Heart right ventricle (tissue), 16 donors: Measurements from ENCODE around the gene SLC38A3. TPM values are rescaled to one million over a fixed set of nuclear protein-coding genes. Genes with fewer than 3 reads are reported as not detected.

Source experiments
- ATAC-seq, 8 donors: fragments of 200-7000 bp; cut with Tn5 transposase; one replicate each; pipeline ENCODE4 v1.9.1; 2020; ENCODE audit warnings: mild to moderate bottlenecking in 8 of 8, moderate library complexity in 8 of 8, moderate number of reproducible peaks in 1 of 8
- DNase-seq, 2 donors: peaks; one replicate each; pipeline ENCODE4 v3.0.0-alpha.2; 2020
- H3K27ac ChIP-seq, 10 donors: fragments of 200-600 bp; sonication (generic) in 2 of 10; one replicate each; pipeline versions ENCODE4 v1.5.0 to v1.8.0; 2020 to 2022; ENCODE audit warnings: mild to moderate bottlenecking in 3 of 10
- H3K27me3 ChIP-seq, 7 donors: fragments of 200-600 bp; one replicate each; pipeline ENCODE4 v1.8.0; 2021 to 2022; ENCODE audit warnings: mild to moderate bottlenecking in 2 of 7
- H3K36me3 ChIP-seq, 9 donors: fragments of 200-600 bp; sonication (generic) in 1 of 9; one replicate each; pipeline versions ENCODE4 v1.5.0 to v1.8.0; 2020 to 2022; ENCODE audit warnings: mild to moderate bottlenecking in 2 of 9
- H3K4me1 ChIP-seq, 9 donors: fragments of 200-600 bp; sonication (generic) in 1 of 9; one replicate each; pipeline versions ENCODE4 v1.5.0 to v1.8.0; 2020 to 2022; ENCODE audit warnings: mild to moderate bottlenecking in 4 of 9
- H3K4me3 ChIP-seq, 10 donors: fragments of 200-600 bp; sonication (generic) in 2 of 10; one replicate each; pipeline versions ENCODE4 v1.5.0 to v1.8.0; 2020 to 2022; ENCODE audit warnings: mild to moderate bottlenecking in 7 of 10, moderate library complexity in 2 of 10
- H3K9me3 ChIP-seq, 11 donors: fragments of 200-600 bp in 10 of 11; sonication (generic) in 2 of 11; one replicate each; pipeline versions ENCODE4 v1.5.0 to v1.8.0; 2013 to 2022; ENCODE audit warnings: mild to moderate bottlenecking in 2 of 11, control low read depth in 1 of 11, moderate library complexity in 1 of 11
- CTCF ChIP-seq, 9 donors: fragments of 200-600 bp; sonication (generic) in 2 of 9; IDR thresholded peaks; one replicate each; pipeline versions ENCODE4 v1.5.0 to v1.8.0; 2021 to 2022; ENCODE audit warnings: antibody characterized with exemption in 9 of 9, mild to moderate bottlenecking in 5 of 9, moderate library complexity in 1 of 9
- WGBS, 2 donors: extraction: QIAGEN DNeasy Blood & Tissue Kit; methylation state at CpG; one replicate each; pipeline ENCODE4 v1.1.7; 2013; ENCODE audit warnings: inconsistent platforms in 1 of 2; 5-methylcytosine and 5-hydroxymethylcytosine counted together
- intact Hi-C, 10 donors: fragments of 100-400 bp; cut with DNase I; formaldehyde crosslinking; loops; one replicate each; pipeline versions ENCODE4 v1.11.1 to v1.14.2; 2022
- polyA plus RNA-seq, 2 donors: library from polyadenylated mRNA; stranded (reverse); fragments of 200-250 nt; gene quantifications; one replicate each; pipeline ENCODE4 v1.2.3, GENCODE V29; 2013
- total RNA-seq, 10 donors: library from RNA; stranded (reverse); fragmentation: NEBNext Ultra II Directional in 3 of 10; extraction: Animal tissue kit (Norgen Biotek cat#: 25700) in 3 of 10; gene quantifications; one replicate each; pipeline versions ENCODE4 v1.2.1 to v1.2.4, GENCODE V29; 2021 to 2023
- donor health status: Arrhythmogenic right ventricular cardiomyopathy.
- donor health status: ischemic (EF 13 %, LVEDD 7.1; RV severe dilation, severe dysfunction).
- donor health status: healthy with polysubstance abuse.
- donor health status: DM: no; HTN: yes; CAD: no.
- donor health status: DM: no; HTN: no; CAD: no.
- donor health status: ischemic (EF 25% LVEDD 6.9; RV normal size, moderate dysfunction).
- donor health status: ischemic (EF 25% LVEDD 5.7; RV mildly dilated, moderate dysfunction).
- donor health status: healthy.
- donor health status: DM: yes; HTN: yes; CAD: no.
- donor health status: Ischemic cardiomyopathy.
- donor health status: ischemic (EF 35%, LVEDD 5.7; RV mildly dilated, moderate dysfunction).
- donor health status: nonischemic (EF 11% LVEDD 7.7; RV severe dilation, severe dysfunction).
- donor health status: DM: yes; HTN: yes; CAD: no.
- donor health status: PGD.
- donor health status: ischemic (EF 29% LVEDD 5.4; RV normal size, mild dysfunction).
- donor health status: nonischemic (EF 23%, LVEDD 6.1; RV moderate dilation, normal function).

Gene SLC38A3
- total and polyA plus RNA-seq, 12 donors = 1.4 to 16.4 (median 11.2) TPM

GRCh38 chr3:50259432-50260026, 54.5 kb downstream of the SLC38A3 start:
- intact Hi-C loops = loop anchor here in 3 of 10 donors (1.0 to 10.0 kb wide), 3 partner anchors 63 to 65 kb away; partner anchors contain the start of genes HYAL2 (in 2 of the 3) and TUSC2 (in 1 of the 3)
- ATAC-seq = peak in 3 of 8 donors; percentile 0 to 1 (median 0)

GRCh38 chr3:50260027-50260941, 55.2 kb downstream of the SLC38A3 start:
- peak; percentile 96 to 99 (median 98) for TF ChIP-seq CTCF (IDR thresholded peaks at IDR 0.05)
- Histone ChIP-seq H3K4me3 (peak overlapping the region; percentile 38 to 80 (median 69)), H3K4me1 (peaks cover 38 to 82% (median 53%) of the 10 kb centered on the region in 9 donors), H3K27me3 (no peaks in the 10 kb centered on the region), H3K9me3 (peaks cover 0 to 7% (median 0%) of the 10 kb centered on the region in 11 donors), H3K36me3 (peaks cover 6 to 45% (median 30%) of the 10 kb centered on the region in 9 donors), H3K27ac (peak overlapping the region; percentile 94 to 100 (median 99))
- 1% methylated on average over 67 to 70 of the region's 70 CpGs for WGBS, 2 donors
- DNase-seq (peak; percentile 94 to 96), ATAC-seq (peak; percentile 76 to 91 (median 84))
- intact Hi-C loops = loop anchor here in 2 of 10 donors (1.0 to 10.0 kb wide), 2 partner anchors 64 to 65 kb away; partner anchors contain the start of genes HYAL2 (in 1 of the 2) and TUSC2 (in 1 of the 2)

More at GRCh38 chr3:50259432-50260026, 54.5 kb downstream of the SLC38A3 start:
- Histone ChIP-seq H3K27me3 (no peaks in the 10 kb centered on the region), H3K4me1 (peaks cover 36 to 82% (median 53%) of the 10 kb centered on the region in 9 donors), H3K36me3 (peaks cover 6 to 53% (median 33%) of the 10 kb centered on the region in 9 donors), H3K27ac (peak overlapping the region; percentile 94 to 100 (median 99)), H3K9me3 (peaks cover 0 to 7% (median 0%) of the 10 kb centered on the region in 11 donors), H3K4me3 (peak overlapping the region in 8 of 10 donors; percentile 64 to 80 (median 70))
- peak in 1 of 2 donors; percentile 23 for DNase-seq
- WGBS, 2 donors = 58 to 60% methylated on average over 18 of the region's 18 CpGs
- no peak for TF ChIP-seq CTCF (IDR thresholded peaks at IDR 0.05)

- H3K4me1 ChIP-seq = peaks cover 35 to 82% (median 54%) of the 10 kb centered on the region in 9 donors
- TF ChIP-seq CTCF (IDR thresholded peaks at IDR 0.05) = no peak
- WGBS, 2 donors = 57 to 58% methylated on average over 5 of the region's 5 CpGs
- DNase-seq (no peak), ATAC-seq (no peak)
- peaks cover 6 to 38% (median 26%) of the 10 kb centered on the region in 9 donors for H3K36me3 ChIP-seq
- no peaks in the 10 kb centered on the region for H3K27me3 ChIP-seq
- H3K27ac ChIP-seq = peak overlapping the region; percentile 94 to 100 (median 99)
- peaks cover 0 to 7% (median 0%) of the 10 kb centered on the region in 11 donors for H3K9me3 ChIP-seq
- peak overlapping the region; percentile 38 to 80 (median 69) for H3K4me3 ChIP-seq
- intact Hi-C loops = loop anchor here in 2 of 10 donors (1.0 to 10.0 kb wide), 2 partner anchors 63 to 64 kb away; partner anchors contain the start of genes HYAL2 (in 1 of the 2) and TUSC2 (in 1 of the 2)
These were observed 55.9 kb downstream of the SLC38A3 start for GRCh38 chr3:50260942-50261441.
